Trophoblast cell (in vitro differentiated cells and primary cell): ENCODE results near the gene GRAMD1C.

Source experiments
- DNase-seq, 2 donors: peaks; one replicate each; pipeline ENCODE4 v3.0.0-alpha.2; 2016
- H2AFZ ChIP-seq: 2 replicates; pipeline ENCODE4 v1.6.1; 2013; ENCODE audit warnings: low read length, moderate library complexity, mild to moderate bottlenecking; ENCODE audit not compliant: insufficient read depth, poor library complexity
- H2AK5ac ChIP-seq: 2 replicates; pipeline ENCODE4 v1.6.1; 2013; ENCODE audit warnings: mild to moderate bottlenecking, low read length
- H2BK120ac ChIP-seq: 2 replicates; pipeline ENCODE4 v1.6.1; 2013; ENCODE audit warnings: low read length, mild to moderate bottlenecking, moderate library complexity; ENCODE audit not compliant: insufficient read depth, poor library complexity
- H2BK12ac ChIP-seq: 2 replicates; pipeline ENCODE4 v1.6.1; 2013; ENCODE audit warnings: mild to moderate bottlenecking, low read length, moderate library complexity
- H2BK5ac ChIP-seq: 2 replicates; pipeline ENCODE4 v1.6.1; 2013; ENCODE audit warnings: low read length, low read depth, moderate library complexity, mild to moderate bottlenecking; ENCODE audit not compliant: poor library complexity
- H3K14ac ChIP-seq: 2 replicates; pipeline ENCODE4 v1.6.1; 2013; ENCODE audit warnings: mild to moderate bottlenecking, low read length
- H3K18ac ChIP-seq: 2 replicates; pipeline ENCODE4 v1.6.1; 2013; ENCODE audit warnings: mild to moderate bottlenecking, low read length
- H3K23ac ChIP-seq: 2 replicates; pipeline ENCODE4 v1.6.1; 2013; ENCODE audit warnings: low read length
- H3K27ac ChIP-seq: 2 replicates; pipeline ENCODE4 v1.5.1; 2013; ENCODE audit warnings: low read depth, mild to moderate bottlenecking, inconsistent platforms, low read length, moderate library complexity
- H3K27me3 ChIP-seq: 2 replicates; pipeline ENCODE4 v1.6.1; 2013; ENCODE audit warnings: inconsistent platforms, mild to moderate bottlenecking, low read length, moderate library complexity; ENCODE audit not compliant: insufficient read depth
- H3K36me3 ChIP-seq, 2 experiments: 1 replicate in 1 of 2; 2 replicates in 1 of 2; pipeline ENCODE4 v1.6.1; 2013; ENCODE audit warnings: low read length in 2 of 2, mild to moderate bottlenecking in 2 of 2, moderate library complexity in 1 of 2; ENCODE audit not compliant: insufficient read depth in 2 of 2, control insufficient read depth in 1 of 2
- H3K4ac ChIP-seq: 2 replicates; pipeline ENCODE4 v1.6.1; 2013; ENCODE audit warnings: low read depth, mild to moderate bottlenecking, low read length, moderate library complexity
- H3K4me1 ChIP-seq, 2 experiments: 1 replicate in 1 of 2; 2 replicates in 1 of 2; pipeline ENCODE4 v1.6.1; 2013; ENCODE audit warnings: low read length in 2 of 2, mild to moderate bottlenecking in 2 of 2, moderate library complexity in 1 of 2; ENCODE audit not compliant: insufficient read depth in 2 of 2, control insufficient read depth in 1 of 2
- H3K4me2 ChIP-seq: 2 replicates; pipeline ENCODE4 v1.6.1; 2013; ENCODE audit warnings: inconsistent platforms, mild to moderate bottlenecking, low read length, moderate library complexity
- H3K4me3 ChIP-seq: 2 replicates; pipeline ENCODE4 v1.5.1; 2013; ENCODE audit warnings: mild to moderate bottlenecking, low read depth, low read length, inconsistent platforms
- H3K79me1 ChIP-seq: one replicate; pipeline ENCODE4 v1.6.1; 2013; ENCODE audit warnings: low read length
- H3K79me2 ChIP-seq: 2 replicates; pipeline ENCODE4 v1.6.1; 2013; ENCODE audit warnings: low read length, mild to moderate bottlenecking; ENCODE audit not compliant: control insufficient read depth, insufficient read depth, poor library complexity
- H3K9ac ChIP-seq: 2 replicates; pipeline ENCODE4 v1.6.1; 2013; ENCODE audit warnings: mild to moderate bottlenecking, low read length
- H3K9me3 ChIP-seq: 2 replicates; pipeline ENCODE4 v1.6.1; 2013; ENCODE audit warnings: low read depth, mild to moderate bottlenecking, control low read depth, inconsistent platforms, low read length; ENCODE audit not compliant: insufficient read depth
- H4K12ac ChIP-seq: 2 replicates; pipeline ENCODE4 v1.6.1; 2013; ENCODE audit warnings: low read depth, mild to moderate bottlenecking, low read length, moderate library complexity
- H4K8ac ChIP-seq: 2 replicates; pipeline ENCODE4 v1.6.1; 2013; ENCODE audit warnings: low read depth, mild to moderate bottlenecking, low read length, moderate library complexity
- H4K91ac ChIP-seq: one replicate; pipeline ENCODE4 v1.6.1; 2013; ENCODE audit warnings: low read depth, mild to moderate bottlenecking, low read length, moderate library complexity
- WGBS: extraction: QIAGEN DNeasy Blood & Tissue Kit; methylation state at CpG from one replicate; pipeline ENCODE4 v1.1.7; 2013; ENCODE audit warnings: missing lambda C conversion rate; ENCODE audit not compliant: insufficient read length, insufficient coverage; ENCODE audit errors: extremely low coverage; 5-methylcytosine and 5-hydroxymethylcytosine counted together

Gene GRAMD1C

DNA sequence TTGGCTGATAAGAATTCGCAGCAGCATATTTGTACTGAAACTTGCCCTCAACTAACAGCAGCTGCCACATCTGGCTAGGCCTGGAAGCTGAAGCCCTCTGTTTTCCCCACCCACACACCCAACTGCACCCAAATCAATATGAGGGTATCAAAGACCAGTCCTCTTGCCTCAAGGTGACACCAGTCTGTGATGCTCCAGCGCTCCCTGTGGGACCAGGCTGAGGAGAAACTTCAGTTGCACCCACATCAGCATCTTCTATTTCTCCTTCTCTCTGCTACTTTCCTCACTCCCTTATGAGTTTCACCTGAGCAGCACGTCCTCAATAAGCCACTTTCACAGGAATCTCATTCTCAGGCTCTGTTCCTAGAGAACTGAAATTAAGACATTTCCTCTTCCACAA is 18.7 kb upstream of the GRAMD1C start:
- Histone ChIP-seq H3K27ac (no peak overlapping the region), H4K8ac (no peak overlapping the region), H3K4me2 (no peak overlapping the region), H3K27me3 (no peaks in the 10 kb centered on the region), H2BK5ac (no peak overlapping the region), H2BK12ac (no peak overlapping the region), H3K79me1 (no peaks in the 10 kb centered on the region), H3K4ac (no peak overlapping the region), H2AK5ac (no peak overlapping the region), H3K14ac (no peak overlapping the region), H4K91ac (no peak overlapping the region), H3K4me3 (no peak overlapping the region), H3K9me3 (no peaks in the 10 kb centered on the region), H2AFZ (no peak overlapping the region), H4K12ac (no peak overlapping the region), H3K18ac (no peak overlapping the region), H3K9ac (no peak overlapping the region), H2BK120ac (no peak overlapping the region), H3K36me3 (no peaks in the 10 kb centered on the region), H3K79me2 (no peaks in the 10 kb centered on the region), H3K23ac (no peak overlapping the region), H3K4me1 (no peaks in the 10 kb centered on the region)
- no peak for DNase-seq
- WGBS: no CpG with 5 or more reads among the region's 3 CpGs

DNA sequence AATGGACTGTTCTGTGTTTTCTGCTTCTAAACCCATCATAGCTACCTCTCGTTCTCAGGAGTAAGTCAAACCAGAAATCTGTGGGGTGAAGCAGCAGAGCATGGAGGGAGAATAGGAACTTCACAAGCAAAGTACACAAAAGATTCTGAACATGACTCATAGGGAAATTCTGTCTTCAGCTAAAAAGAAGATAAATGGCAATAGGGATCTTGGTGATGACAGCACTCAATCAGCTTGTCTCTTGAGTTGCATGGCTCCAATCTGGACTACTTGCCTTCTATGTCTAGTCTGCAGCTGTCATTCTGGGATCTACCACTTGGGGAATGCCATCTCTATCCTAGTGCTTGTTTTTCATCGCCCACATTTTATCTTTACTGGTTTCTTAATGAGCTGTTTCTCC is 13.5 kb upstream of the GRAMD1C start:
- H2BK5ac ChIP-seq: no peak overlapping the region
- H4K91ac ChIP-seq: no peak overlapping the region
- no peaks in the 10 kb centered on the region for H3K36me3 ChIP-seq
- H3K4me2 ChIP-seq: no peak overlapping the region
- no peaks in the 10 kb centered on the region for H3K27me3 ChIP-seq
- H2BK12ac ChIP-seq: no peak overlapping the region
- no peak overlapping the region for H3K4ac ChIP-seq
- H3K18ac ChIP-seq: no peak overlapping the region
- no peak overlapping the region for H3K14ac ChIP-seq
- peak; percentile 44 to 79 for DNase-seq
- H3K4me1 ChIP-seq: no peaks in the 10 kb centered on the region
- no peak overlapping the region for H3K23ac ChIP-seq
- H2BK120ac ChIP-seq: no peak overlapping the region
- no peaks in the 10 kb centered on the region for H3K79me1 ChIP-seq
- H3K9me3 ChIP-seq: no peaks in the 10 kb centered on the region
- H3K27ac ChIP-seq: no peak overlapping the region
- no peaks in the 10 kb centered on the region for H3K79me2 ChIP-seq
- H3K4me3 ChIP-seq: no peak overlapping the region
- H2AK5ac ChIP-seq: no peak overlapping the region
- no peak overlapping the region for H4K8ac ChIP-seq
- H3K9ac ChIP-seq: no peak overlapping the region
- H4K12ac ChIP-seq: no peak overlapping the region
- no peak overlapping the region for H2AFZ ChIP-seq
- WGBS: no CpG with 5 or more reads among the region's 2 CpGs

GRCh38 chr3:113828600-113828999 is 10.0 kb upstream of the GRAMD1C start:
- H3K23ac ChIP-seq: no peak overlapping the region
- H3K4me3 ChIP-seq: no peak overlapping the region
- no peak overlapping the region for H3K14ac ChIP-seq
- DNase-seq: no peak
- H3K9ac ChIP-seq: no peak overlapping the region
- no peak overlapping the region for H3K18ac ChIP-seq
- no peaks in the 10 kb centered on the region for H3K79me1 ChIP-seq
- no peak overlapping the region for H4K8ac ChIP-seq
- H4K91ac ChIP-seq: no peak overlapping the region
- no CpG with 5 or more reads among the region's 1 CpG for WGBS
- H2BK5ac ChIP-seq: no peak overlapping the region
- no peak overlapping the region for H2AK5ac ChIP-seq
- no peaks in the 10 kb centered on the region for H3K9me3 ChIP-seq
- no peak overlapping the region for H3K4me2 ChIP-seq
- no peak overlapping the region for H2BK120ac ChIP-seq
- no peaks in the 10 kb centered on the region for H3K36me3 ChIP-seq
- H3K79me2 ChIP-seq: no peaks in the 10 kb centered on the region
- no peaks in the 10 kb centered on the region for H3K27me3 ChIP-seq
- H4K12ac ChIP-seq: no peak overlapping the region
- H3K27ac ChIP-seq: no peak overlapping the region
- no peak overlapping the region for H2AFZ ChIP-seq
- no peaks in the 10 kb centered on the region for H3K4me1 ChIP-seq
- H2BK12ac ChIP-seq: no peak overlapping the region
- H3K4ac ChIP-seq: no peak overlapping the region

DNA sequence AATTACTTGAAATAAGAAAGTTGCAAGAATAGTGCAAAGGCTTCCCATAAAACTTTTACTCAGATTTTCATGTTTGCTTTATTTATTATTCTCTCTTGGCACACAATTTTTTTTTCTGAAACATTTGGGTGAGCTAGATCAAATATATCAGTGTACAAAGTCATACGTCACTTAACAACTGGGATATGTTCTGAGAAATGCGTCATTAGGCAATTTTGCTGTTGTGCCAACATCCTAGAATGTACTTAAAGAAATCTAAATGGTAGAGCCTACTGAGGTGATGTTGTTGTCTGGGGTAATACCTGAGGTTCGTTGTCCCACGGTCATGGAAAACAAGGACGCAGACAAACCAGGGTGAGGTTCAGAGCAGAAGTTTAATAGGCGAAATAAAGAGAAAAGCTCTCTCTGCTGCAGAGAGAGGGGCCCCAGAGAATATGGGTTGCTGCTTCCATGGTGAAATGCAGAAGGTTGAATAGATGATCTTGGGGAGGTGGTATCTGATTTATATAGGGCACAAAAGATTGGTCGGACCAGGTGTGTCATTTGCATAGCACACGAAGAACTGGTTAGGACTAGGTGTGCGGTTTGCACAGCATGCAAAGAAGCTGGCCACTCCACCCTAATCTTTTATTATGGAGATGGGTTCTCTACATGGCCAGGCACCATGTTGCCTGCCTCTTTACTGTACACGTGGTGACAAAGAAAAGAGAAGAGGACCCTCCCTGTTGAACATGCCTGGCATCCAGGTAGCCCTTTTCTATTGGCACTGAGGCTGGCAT is 8.8 kb upstream of the GRAMD1C start:
- H2BK5ac ChIP-seq: no peak overlapping the region
- H3K27ac ChIP-seq: no peak overlapping the region
- H4K12ac ChIP-seq: no peak overlapping the region
- no peak overlapping the region for H4K91ac ChIP-seq
- no peaks in the 10 kb centered on the region for H3K4me1 ChIP-seq
- no peak overlapping the region for H2BK120ac ChIP-seq
- no peak overlapping the region for H3K9ac ChIP-seq
- no peaks in the 10 kb centered on the region for H3K79me2 ChIP-seq
- DNase-seq: no peak
- no peak overlapping the region for H3K4me3 ChIP-seq
- no peak overlapping the region for H2AFZ ChIP-seq
- no peak overlapping the region for H2BK12ac ChIP-seq
- no peak overlapping the region for H3K14ac ChIP-seq
- H3K27me3 ChIP-seq: no peaks in the 10 kb centered on the region
- no peaks in the 10 kb centered on the region for H3K79me1 ChIP-seq
- no peak overlapping the region for H3K18ac ChIP-seq
- no peak overlapping the region for H3K4me2 ChIP-seq
- H3K36me3 ChIP-seq: no peaks in the 10 kb centered on the region
- H3K23ac ChIP-seq: no peak overlapping the region
- no peak overlapping the region for H3K4ac ChIP-seq
- H2AK5ac ChIP-seq: no peak overlapping the region
- H3K9me3 ChIP-seq: no peaks in the 10 kb centered on the region
- H4K8ac ChIP-seq: no peak overlapping the region
- no CpG with 5 or more reads among the region's 10 CpGs for WGBS
